VCaP (cell line): ENCODE measurements around the gene ATXN10.

Experiments used
- H3K27ac ChIP-seq: fragments of 450-650 bp; 2 replicates; pipeline ENCODE4 v1.5.1; 2017
- CTCF ChIP-seq: fragments of 450-650 bp; conservative IDR thresholded peaks from 2 replicates; pipeline ENCODE4 v1.5.1; 2017; ENCODE audit warnings: mild to moderate bottlenecking, moderate library complexity

Gene ATXN10

GRCh38 chr22:45885941-45886395 lies 214.3 kb downstream of the ATXN10 start:
- TF ChIP-seq CTCF: no peak
- no peak overlapping the region for H3K27ac ChIP-seq

- H3K27ac ChIP-seq: no peak overlapping the region
- TF ChIP-seq CTCF: no peak
Measured at GRCh38 chr22:45886540-45886939, 214.9 kb downstream of the ATXN10 start.

DNA sequence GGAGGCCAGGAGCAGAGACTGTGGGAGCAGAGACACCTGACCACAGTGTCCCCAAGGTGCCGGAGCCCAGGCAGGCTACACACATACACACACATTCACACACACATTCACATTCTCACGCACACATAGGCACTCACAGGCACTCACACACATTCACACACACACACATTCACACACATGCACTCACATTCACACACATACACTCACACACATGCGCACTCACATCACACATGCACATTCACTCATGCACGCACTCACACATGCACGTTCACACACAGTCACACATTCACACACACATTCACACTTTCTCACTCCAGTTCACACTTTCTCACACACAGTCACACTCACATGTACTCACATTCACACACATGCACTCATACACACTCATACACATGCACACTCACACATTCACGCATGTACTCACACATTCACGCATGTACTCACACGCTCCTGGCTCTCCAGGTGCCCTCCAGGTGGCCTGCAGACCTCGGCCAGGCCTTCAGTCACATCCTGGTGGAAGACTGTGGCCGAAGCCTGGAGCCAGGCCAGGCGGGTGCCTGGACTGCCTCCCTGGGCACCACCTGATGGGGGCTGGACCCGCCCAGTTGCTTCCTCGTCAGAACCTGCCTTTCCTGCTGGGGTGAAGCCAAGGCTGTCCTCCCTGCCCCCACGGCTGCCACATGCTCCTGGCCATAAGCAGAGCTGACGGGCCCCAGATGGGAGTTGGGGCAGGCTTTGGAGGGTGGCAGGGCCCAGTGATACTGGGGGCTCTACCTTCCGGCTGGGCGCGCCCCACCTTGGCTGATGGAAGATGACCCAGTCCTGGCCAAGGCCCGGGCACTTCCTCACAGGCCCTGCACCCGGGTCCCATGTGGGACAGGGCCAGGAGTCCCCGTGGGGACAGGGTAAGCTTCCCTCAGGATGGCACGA lies 215.8 kb downstream of the ATXN10 start:
- TF ChIP-seq CTCF: no peak
- peak overlapping the region; percentile 45; the same call in 1 of the 2 replicates for H3K27ac ChIP-seq

DNA sequence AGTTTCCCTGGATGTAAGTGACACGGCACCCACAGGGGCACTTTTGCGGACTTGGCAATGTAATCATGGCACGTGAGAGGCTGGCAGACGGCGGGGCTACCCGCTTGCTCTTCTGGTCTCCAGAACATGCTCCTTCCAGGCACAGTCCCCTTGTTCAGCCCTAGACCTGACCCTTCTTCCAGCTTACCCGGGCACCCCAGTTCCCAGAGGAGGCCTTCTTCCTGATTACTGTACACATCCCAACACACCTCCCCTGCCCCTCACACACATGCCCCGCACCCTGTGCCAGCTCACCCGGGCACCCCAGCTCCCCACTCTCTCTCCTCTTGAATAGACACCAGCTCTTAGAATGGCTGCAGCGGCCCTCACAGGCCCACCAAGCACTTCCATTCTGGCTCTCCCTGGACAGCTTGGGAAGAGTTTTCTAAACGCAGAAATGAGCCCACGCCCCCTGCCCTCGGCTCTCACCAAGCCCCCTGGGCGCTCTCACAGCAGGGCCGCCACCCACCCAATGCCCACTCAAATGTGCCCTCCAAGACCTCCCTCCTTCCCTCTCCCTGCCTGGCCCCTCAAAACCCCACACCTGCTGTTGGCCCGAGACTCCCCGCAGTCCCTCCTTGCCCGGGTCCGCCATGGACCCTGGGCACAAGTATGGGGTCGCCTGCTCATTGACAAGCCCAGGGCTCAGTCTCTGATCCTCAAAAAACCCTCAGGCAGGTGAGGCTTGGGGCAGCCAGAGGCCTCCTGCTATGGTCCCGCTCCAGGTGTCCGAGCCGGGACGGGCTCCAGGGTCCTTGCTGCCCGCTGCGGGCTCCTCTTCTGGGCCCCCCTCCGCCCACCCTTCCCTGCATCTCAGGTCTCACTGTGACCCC lies 216.8 kb downstream of the ATXN10 start:
- no peak for TF ChIP-seq CTCF
- H3K27ac ChIP-seq: peak overlapping the region; percentile 45; the same call in 1 of the 2 replicates

DNA sequence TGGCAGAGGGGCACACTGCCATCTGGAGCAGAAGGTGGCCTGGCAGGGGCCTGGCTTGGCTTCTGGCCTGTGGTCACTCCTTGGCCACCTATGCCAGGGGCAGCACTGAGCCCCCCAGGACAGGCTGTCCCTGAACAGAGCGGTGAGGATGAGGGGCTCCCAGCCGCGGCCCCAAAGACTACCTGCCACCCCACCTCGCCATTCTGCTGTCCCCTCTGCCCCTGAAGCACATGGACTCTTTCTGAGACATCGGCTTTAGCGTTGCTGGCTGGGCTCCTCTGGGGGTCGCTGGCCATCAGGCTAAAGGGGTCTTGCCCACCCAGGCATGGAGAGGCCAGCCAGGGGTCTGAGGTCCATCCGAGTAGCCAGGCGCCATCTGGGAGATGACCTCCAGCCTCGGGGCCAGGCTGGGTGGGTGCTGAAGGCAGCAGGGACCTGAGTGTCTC lies 217.5 kb downstream of the ATXN10 start:
- TF ChIP-seq CTCF: no peak
- no peak overlapping the region for H3K27ac ChIP-seq

- TF ChIP-seq CTCF: no peak
Measured at GRCh38 chr22:45889539-45890350, 218.1 kb downstream of the ATXN10 start.

More at GRCh38 chr22:45889539-45890350, 218.1 kb downstream of the ATXN10 start:
- no peak overlapping the region for H3K27ac ChIP-seq
